HS-27A (cell line): ENCODE results near the gene STRAP.

ENCODE experiments used
- DNase-seq: peaks from one replicate; pipeline ENCODE4 v3.0.0-alpha.2; 2012; ENCODE audit warnings: low read depth, missing footprints

STRAP gene, protein sequence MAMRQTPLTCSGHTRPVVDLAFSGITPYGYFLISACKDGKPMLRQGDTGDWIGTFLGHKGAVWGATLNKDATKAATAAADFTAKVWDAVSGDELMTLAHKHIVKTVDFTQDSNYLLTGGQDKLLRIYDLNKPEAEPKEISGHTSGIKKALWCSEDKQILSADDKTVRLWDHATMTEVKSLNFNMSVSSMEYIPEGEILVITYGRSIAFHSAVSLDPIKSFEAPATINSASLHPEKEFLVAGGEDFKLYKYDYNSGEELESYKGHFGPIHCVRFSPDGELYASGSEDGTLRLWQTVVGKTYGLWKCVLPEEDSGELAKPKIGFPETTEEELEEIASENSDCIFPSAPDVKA

DNA sequence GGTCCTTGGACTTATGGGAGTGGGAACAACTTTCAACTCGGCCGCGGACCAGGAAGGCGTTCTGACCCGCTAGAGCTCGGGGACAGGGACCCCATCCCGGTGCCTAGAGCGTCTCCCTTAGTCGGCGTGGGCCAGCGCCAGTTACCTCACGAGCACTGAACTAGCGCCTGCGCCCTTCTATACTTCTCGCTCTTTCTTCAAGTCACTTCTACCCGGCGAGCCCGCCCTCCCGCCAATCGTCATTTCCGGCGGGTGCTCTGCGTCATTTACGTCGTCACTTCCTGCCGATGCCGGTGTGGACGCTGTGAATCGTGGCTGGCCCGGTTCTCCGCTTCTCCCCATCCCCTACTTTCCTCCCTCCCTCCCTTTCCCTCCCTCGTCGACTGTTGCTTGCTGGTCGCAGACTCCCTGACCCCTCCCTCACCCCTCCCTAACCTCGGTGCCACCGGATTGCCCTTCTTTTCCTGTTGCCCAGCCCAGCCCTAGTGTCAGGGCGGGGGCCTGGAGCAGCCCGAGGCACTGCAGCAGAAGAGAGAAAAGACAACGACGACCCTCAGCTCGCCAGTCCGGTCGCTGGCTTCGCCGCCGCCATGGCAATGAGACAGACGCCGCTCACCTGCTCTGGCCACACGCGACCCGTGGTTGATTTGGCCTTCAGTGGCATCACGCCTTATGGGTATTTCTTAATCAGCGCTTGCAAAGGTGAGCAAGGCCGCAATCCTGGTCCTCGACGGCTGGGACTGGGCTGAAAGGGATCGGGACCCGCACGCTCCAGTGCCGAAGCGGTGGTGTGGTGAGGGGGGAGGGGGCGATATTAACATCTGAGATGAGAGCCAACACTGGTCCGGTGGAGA, at the start of gene STRAP:
TSS of gene STRAP (plus strand) at position 270 of the 854 bp plus-strand sequence. CDS start at position 591, 321 bp downstream.
- peak; percentile 91 for DNase-seq

DNA sequence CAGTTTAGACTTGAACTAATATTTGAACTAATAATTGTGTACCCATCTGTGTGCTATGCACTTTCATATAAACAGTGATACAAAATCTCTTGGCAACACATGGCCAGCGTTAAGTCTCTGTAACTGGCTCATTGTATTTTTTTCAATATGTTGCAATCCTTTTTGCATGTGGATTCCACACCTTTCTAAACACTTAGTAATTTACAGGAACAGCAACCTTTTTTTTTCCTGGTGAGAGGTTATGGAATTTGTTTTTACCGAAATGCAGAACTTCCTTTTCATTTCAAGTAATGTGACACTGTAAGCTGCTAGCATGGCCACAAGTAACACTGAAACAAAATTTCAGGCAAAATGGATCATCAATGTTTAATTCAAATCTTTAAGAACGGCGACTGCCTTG, 47.6 kb upstream of the STRAP start:
- DNase-seq = no peak

DNA sequence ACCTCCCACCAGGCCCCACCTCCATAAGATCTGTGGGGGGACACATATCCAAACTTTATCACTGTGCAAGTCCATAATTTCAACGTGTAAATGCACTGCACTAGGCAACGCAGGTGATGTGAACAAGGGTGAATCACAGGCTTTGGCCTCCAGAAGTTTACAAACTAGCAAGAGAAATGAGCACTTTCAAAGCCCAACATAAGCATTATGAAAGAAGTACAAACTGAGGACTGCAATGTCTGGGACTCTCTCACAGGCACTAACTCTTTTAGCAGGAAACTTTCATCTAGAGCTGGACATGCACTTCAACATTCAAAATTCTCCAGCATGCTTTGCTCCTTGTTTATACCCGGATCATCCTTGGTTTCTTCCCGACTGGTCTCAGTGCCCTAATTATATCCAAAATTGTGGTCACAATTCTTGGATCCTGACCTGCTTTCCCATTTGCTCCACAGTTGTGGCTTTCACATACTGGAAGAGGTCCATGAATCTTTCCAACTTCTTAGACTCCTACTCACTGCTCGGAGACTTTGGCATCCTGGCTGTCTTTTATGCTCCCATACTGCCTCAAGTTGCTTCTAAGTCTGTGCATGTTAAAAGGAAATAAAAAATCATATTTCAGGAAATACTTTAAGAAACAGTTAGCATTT, 44.9 kb upstream of the STRAP start:
- no peak for DNase-seq

DNA sequence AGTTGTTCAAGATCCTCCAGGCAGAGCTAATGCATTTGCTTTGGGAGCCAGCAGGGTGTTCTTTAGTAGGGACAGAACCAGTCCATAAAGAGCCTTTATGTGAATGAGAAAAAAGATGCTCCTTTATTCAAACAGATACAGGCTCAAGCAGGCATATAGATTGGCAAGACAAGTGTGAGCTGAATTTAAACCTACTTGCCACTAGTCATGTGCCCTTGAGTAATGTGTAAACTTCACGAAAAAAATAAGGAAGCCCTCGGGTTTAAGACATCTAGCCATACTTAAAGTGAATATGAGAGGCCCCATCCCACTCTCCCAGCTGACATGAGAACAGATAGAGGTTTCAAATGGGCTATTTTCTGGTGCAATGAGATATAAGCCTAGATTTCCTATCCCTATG, 43.1 kb upstream of the STRAP start:
- no peak for DNase-seq

DNA sequence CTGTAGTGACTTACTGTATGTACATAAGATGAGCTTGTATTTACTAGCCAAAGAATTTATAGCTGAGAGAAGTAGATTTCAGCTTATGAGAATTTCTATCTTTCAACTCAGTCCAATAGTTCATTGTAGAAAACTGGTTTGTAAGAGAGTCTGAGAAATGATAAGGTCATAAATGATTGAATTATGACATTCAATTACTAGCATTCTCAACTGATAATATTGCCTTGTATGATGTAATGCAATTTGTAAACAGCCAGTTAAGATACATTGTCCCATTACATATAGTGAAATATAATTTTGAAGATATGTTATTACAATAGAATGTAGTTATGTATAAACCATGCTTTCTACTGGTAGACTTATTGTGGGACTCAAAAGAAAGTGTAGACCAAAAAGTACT, 42.5 kb upstream of the STRAP start:
- no peak for DNase-seq

DNA sequence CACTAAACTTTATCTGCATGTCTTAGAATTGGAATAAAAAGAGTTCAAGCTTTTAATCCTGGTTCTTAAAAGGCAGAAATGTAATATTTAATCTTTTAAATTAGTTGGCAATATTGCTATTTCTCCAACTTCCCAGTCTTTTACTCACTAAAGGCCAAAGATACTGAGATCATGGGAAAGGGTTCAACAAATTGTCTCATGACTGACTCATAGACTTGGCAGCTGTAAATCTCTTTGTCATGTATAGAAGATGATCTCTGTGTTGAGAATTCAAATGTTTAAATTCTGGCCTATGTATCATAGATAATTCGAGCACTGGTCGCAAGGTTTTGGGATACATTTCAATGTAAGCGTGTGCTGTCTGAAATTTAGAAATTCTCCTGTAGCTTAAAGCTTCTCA, 40.1 kb upstream of the STRAP start:
- no peak for DNase-seq

DNA sequence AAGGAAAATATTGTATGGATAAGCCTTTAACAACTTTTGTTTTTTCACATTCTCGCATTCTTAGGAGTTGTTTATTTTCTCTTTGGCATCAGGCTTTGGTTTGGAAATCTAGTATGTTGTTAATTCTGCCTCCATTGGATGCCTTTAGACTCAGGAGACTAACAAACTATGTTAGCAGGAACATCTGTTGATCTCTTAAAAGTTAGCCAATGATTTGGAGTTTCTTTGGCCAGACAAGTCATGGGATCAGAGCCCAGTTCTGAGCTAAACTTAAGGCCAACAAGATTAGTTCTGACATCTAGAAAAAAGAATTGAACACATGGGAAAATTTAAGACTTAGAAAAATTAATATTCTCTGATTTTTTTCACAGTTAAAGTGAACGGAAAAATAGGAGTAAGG, 35.3 kb upstream of the STRAP start:
- no peak for DNase-seq

DNA sequence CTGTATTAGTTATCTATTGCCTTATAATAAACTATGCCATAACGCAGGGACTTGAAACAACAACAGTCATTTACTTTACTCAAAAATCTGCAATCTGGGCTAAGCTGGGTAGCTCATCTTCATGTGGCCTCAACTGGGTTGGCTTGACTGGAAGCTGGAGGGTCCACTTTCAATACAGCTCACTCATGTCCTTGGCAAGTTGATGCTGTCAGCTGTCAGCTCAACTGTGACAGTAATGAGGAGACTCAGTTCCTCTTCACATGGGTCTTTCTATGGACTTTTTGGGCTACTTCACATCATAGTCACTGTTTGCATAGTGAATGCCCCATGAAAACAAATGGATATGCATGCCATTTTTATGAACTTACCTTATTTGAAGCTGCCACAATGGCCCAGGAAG, 33.6 kb upstream of the STRAP start:
- DNase-seq = no peak

DNA sequence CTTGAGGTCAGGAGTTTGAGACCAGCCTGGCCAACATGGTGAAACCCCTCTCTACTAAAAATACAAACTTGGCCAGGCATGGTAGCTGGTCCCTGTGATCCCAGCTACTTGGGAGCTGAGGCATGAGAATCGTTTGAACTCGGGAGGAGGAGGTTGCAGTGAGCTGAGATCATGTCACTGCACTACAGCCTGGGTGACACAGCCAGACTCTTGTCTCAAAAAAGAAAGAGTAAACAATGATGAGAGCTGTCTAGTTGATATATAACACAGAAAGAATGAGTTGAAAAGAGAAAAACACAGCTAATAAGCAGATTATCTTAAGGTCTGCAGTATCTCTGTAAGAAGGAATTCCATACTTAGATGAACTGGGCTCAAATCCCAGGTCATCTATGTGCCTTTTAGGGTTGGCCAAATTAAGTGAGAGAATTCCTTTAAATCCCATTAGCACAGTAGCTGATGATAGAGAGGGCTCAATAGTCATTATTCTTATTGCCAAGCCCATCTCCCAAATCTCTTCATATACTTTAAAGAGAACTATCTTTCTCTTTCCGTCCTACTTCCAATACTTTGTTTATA, 31.1 kb upstream of the STRAP start:
- no peak for DNase-seq

DNA sequence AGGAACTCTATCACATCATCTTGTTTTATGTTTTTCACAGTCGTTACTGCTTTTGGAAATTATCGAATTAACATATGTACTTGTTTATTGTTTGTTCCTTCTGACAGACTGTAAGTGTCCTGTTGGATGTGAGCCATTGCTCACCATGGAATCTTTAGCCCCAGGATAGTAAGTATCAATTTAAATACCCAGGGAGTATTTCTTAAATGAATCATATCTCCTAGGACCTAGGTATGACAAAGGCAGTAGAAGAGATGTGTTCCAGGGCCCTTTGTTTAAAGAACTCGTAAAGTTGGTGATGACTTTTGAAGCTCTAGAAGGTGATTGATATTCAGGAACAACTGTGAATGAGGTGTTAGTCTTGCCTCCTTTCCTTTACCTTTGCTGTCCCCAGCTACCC, 30.3 kb upstream of the STRAP start:
- DNase-seq = no peak

DNA sequence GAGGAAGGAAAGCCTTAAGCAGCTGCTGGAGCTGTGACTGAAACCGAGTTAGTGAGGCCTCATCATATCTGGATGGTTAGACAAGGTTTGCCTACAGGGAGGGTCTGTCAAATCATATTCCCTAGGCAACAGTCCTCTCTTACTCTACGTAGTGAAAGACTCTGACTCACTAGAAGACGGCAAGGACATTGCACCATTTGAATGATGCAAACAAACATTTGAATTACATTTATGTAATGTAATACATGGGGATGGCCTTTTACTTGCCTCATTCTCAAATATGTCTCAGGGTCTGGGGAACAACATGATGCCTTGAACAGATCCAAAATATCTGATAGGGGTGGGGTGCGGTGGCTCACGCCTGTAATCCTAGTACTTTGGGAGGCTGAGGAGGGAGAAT, 29.8 kb upstream of the STRAP start:
- DNase-seq = no peak

DNA sequence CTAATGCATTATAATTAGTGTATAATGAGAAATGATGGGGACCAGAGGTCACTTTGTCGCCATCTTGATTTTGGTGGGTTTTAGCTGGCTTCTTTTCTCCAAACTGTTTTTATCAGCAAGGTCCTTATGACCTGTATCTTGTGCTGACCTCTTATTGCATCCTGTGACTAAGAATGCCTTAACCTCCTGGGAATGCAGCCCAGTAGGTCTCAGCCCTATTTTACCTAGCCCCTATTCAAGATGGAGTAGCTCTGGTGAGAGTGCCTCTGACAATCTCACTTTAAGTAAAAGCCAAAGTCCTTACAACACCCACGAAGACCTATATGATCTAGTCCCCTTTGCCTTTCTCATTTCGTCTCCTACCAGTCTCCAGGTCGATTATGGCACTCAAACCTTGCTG, 28.3 kb upstream of the STRAP start:
- DNase-seq = no peak

DNA sequence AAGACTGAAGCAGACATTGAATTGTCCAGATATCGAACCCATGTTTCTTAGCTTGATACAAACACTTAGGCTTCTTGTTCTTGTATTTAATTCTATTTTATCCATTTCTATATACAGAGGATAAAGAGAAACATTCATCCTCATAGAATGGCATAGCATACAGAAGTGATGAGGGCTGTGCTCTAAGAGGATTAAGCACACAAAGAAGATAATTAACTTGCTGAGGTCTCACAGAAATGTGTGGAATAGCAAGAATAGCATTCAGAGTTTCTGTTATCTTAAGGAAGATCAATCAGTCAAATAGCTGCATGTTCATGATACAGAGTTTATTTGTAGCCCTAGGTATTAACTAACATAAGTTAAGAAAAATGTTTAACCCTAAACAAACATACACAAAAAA, 27.3 kb upstream of the STRAP start:
- DNase-seq = no peak

DNA sequence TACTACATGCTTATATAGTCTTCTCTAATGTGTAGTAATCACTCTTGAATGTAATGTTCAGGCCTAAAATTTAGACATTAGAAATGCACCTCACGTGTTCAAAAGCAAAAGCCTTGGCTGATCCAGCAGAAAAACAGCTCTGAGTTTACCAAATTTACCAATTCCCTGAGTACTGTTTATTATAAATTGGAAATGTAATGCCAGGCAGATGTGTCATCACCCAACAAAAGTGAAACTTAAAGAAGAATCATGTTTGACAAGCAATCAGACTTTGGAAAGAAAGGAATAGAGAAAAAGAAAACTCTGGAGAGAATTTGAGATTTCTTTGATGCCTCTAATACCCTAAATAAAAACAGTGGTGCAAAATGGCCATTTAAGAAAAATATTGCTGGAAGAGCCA, 26.5 kb upstream of the STRAP start:
- peak; percentile 55 for DNase-seq

DNA sequence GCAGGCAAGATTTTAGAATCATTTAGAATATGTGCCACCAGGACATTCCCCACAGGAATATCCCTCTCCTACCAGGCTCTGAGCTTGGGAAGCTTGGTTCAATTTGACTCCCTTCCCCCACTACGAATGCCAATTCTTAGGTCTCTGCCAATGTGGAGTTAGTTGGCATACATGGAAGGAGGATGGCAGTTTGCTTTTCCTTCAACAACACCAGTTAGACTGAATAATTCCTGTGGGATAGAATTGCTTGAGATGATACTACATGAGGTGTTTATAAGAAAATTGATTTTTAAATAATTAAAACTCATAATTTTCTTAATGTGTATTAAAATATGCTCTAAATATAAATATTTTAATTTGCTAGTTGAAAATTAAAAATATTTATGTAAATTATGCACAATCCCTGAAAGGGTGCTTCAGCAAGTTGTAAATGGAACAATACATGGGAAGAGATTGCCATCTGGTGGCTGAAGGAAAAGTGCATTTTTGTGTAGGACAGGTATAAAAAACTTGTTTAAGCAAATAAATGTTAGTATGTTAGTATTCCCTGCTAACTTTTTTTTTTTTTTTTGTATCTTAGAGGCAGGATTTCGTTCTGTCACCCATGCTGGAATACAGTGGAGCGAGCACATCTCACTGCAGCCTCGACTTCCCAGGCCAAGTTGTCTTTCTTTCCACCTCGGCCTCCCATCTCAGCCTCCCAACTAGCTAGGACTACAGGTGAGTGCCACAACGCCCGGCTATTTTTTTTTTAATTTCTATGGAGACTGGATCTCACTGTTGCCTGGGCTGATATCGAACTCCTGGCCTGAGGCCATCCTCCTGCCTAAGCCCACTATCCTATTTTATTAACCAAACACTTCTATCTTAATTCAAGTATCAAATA, 25.8 kb upstream of the STRAP start:
- peak; percentile 80 for DNase-seq

DNA sequence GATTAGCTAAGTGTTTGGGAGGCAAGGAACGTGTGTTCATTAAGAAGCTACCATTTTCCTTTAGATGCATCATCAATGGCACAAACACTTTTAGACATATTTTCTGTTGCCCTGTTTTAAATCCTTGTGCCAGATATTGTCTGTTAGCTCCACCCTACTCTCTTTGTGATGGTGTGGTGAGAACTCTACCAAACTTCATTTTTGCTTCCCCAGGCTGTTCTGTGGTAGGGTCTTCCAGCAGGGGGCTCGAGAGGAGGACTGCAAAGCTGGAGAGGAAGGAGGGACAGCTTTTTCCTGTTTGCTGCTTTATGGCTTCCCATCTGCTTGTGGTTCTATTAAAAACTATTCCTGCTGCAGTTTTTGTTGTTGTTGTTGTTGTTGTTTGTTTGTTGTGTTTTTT, 23.8 kb upstream of the STRAP start:
- DNase-seq = no peak

DNA sequence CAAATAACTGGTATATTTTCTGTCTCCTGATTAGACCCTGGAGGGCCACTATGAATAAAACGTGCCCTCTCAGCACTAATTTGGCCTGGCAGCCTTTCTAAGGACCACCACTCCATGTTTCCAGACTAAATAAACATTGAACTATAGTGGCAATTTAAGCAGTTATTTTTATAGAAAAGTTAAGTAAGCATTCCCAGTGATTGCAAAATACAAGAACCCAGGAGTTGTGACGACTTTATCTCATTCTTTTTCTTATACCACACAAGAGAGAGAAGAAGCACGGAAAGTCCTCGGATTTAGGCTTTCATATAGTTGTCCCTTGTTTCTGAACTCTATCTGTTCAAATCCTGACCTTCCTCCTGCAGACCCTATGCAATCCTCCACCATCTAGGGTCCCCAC, 23.1 kb upstream of the STRAP start:
- no peak for DNase-seq

DNA sequence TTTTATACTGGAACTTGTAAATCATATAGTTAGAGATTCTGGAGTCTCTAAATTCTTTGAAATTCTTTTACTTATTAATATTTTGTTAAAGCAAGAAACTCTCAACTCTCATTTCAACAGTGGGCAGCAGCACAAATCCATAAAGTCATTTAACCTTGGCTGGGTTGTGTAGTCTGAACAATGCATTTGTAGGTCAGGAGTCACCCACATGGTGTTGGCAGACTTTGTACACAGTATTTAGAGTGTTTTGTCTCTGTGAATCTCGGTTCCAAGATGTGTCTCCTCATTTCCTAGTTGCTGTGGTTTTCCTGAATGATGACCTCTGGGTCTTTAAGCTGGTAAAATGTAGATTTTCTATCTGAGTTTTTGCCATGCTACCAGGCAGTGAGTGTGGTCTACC, 20.8 kb upstream of the STRAP start:
- no peak for DNase-seq

DNA sequence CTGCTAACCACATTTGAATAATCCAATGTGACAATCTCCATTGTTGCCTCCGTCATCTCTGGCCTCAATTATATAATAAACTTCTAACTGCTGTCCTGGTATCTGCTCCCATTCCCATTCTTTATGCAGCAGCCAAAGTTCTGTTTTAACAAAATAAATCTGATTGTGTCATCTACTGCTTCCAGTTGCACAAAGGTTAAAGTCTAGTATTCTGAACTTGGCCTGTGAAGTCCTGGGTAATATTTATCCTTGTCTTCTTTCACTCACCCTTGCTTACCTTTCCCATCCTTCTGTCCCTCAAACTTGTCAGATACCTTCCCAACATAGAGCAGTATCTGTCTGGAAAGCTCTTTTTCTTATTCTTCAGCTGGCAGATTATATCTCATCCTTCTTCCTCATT, 19.3 kb upstream of the STRAP start:
- DNase-seq = no peak

DNA sequence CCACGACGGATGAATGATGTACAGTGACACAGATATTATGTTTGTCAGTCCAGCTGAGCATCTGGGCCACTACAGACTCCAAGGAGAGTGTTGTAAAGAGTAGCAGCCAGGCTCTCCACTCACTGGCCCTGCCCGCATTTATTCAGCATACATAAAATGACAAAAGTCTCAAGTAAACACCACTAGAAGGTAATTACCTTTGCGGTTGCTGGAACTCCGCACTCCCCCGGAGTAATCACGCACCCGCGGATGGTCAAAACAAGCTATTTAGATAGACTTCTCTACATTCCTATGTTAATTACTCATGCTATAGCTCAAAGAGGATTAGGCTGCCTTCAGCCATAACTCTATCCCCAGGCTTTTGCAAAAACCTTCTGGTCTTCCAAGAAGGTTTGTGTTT, 18.8 kb upstream of the STRAP start:
- DNase-seq = no peak

DNA sequence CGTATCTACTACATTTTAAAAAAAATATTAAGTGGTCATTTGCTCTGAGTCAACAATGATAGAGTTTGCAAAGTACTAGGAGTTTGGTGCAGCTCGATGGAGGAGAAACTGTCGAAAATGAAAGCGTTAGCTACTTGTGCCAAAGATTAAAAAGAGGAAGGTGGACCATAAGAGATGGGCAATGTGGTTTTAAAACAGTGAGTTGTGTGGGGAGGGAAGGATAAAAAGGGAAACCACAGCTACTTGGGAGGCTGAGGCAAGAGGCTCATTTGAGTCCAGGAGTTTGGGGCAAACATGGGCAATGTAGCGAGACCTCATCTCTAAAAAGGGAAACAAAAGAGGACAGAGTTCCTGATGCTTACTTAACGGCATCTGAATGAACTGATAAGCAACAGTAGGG, 18.2 kb upstream of the STRAP start:
- DNase-seq = no peak

DNA sequence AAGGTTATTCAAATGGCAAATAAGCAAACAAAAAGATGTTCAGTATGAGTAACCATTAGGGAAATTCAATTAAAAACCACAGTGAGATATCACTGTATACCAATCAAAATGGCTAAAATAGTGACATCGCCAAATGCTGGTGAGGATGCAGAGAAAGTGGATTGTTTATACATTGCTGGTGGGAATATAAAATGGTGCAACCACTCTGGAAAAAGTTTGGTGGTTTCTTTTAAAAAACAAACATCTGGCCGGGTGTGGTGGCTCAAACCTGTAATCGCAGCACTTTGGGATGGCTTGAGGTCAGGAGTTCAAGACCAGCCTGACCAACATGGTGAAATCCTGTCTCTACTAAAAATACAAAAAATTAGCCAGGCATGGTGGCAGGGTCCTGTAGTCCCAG, 14.0 kb upstream of the STRAP start:
- DNase-seq = no peak
